KMS-11 (cell line): ENCODE results near the gene CFAP92.

Experiments
- H2AFZ ChIP-seq: fragments of 200-600 bp; sonication (generic); 2 replicates; pipeline ENCODE4 v1.6.1; 2016; ENCODE audit warnings: antibody characterized with exemption, mixed run types, low read depth
- H3K27ac ChIP-seq: fragments of 200-600 bp; sonication (generic); 2 replicates; pipeline ENCODE4 v1.6.1; 2016; ENCODE audit warnings: mild to moderate bottlenecking, mixed run types
- H3K27me3 ChIP-seq: fragments of 200-600 bp; sonication (generic); 2 replicates; pipeline ENCODE4 v1.6.1; 2017; ENCODE audit warnings: mild to moderate bottlenecking, low read depth, mixed run types, moderate library complexity; ENCODE audit not compliant: insufficient read depth
- H3K36me3 ChIP-seq: fragments of 200-600 bp; sonication (generic); 2 replicates; pipeline ENCODE4 v1.6.1; 2017; ENCODE audit warnings: mild to moderate bottlenecking, mixed run types; ENCODE audit not compliant: insufficient read depth
- H3K4me1 ChIP-seq: fragments of 200-600 bp; sonication (generic); 2 replicates; pipeline ENCODE4 v1.6.1; 2016; ENCODE audit warnings: mild to moderate bottlenecking, low read depth, mixed run types; ENCODE audit not compliant: poor library complexity, severe bottlenecking
- H3K4me2 ChIP-seq: fragments of 200-600 bp; sonication (generic); 2 replicates; pipeline ENCODE4 v1.7.0; 2016; ENCODE audit warnings: mild to moderate bottlenecking, mixed run types
- H3K4me3 ChIP-seq: fragments of 200-600 bp; sonication (generic); IDR thresholded peaks from 2 replicates; pipeline ENCODE4 v1.6.1; 2017; ENCODE audit warnings: low read depth, low read length, mixed read lengths; ENCODE audit not compliant: insufficient read depth
- H3K79me2 ChIP-seq: fragments of 200-600 bp; sonication (generic); 2 replicates; pipeline ENCODE4 v1.6.1; 2016; ENCODE audit warnings: low read depth, mixed run types; ENCODE audit not compliant: insufficient read depth
- H3K9ac ChIP-seq: fragments of 200-600 bp; sonication (generic); 2 replicates; pipeline ENCODE4 v1.6.1; 2016; ENCODE audit warnings: mild to moderate bottlenecking, mixed run types
- H4K20me1 ChIP-seq: fragments of 200-600 bp; sonication (generic); 2 replicates; pipeline ENCODE4 v1.6.1; 2016; ENCODE audit warnings: mild to moderate bottlenecking, mixed run types; ENCODE audit not compliant: insufficient read depth
- CTCF ChIP-seq: fragments of 200-600 bp; sonication (generic); conservative IDR thresholded peaks from 2 replicates; pipeline ENCODE4 v1.6.1; 2017; ENCODE audit warnings: low read depth, mild to moderate bottlenecking, antibody characterized with exemption, low read length, moderate library complexity, mixed read lengths

The CFAP92 gene

GRCh38 chr3:128945878-128946175 lies 48.0 kb downstream of the CFAP92 start:
- H2AFZ ChIP-seq, result no peak overlapping the region
- no peak for TF ChIP-seq CTCF

GRCh38 chr3:128945041-128945877 lies 48.6 kb downstream of the CFAP92 start:
- no peaks in the 10 kb centered on the region for H3K79me2 ChIP-seq
- no peak for TF ChIP-seq CTCF
- no peaks in the 10 kb centered on the region for H3K36me3 ChIP-seq
- H3K4me2 ChIP-seq, result no peak overlapping the region
- H2AFZ ChIP-seq, result no peak overlapping the region
- no peak overlapping the region for H3K4me3 ChIP-seq
- H3K27ac ChIP-seq, result no peak overlapping the region
- H3K4me1 ChIP-seq, result no peaks in the 10 kb centered on the region
- H3K9ac ChIP-seq, result no peak overlapping the region
- H3K27me3 ChIP-seq, result no peaks in the 10 kb centered on the region
- no peaks in the 10 kb centered on the region for H4K20me1 ChIP-seq

More at GRCh38 chr3:128945878-128946175, 48.0 kb downstream of the CFAP92 start:
- Histone ChIP-seq H3K36me3 (no peaks in the 10 kb centered on the region), H3K4me3 (no peak overlapping the region), H3K4me2 (no peak overlapping the region), H3K9ac (no peak overlapping the region), H3K79me2 (no peaks in the 10 kb centered on the region), H3K27me3 (no peaks in the 10 kb centered on the region), H4K20me1 (no peaks in the 10 kb centered on the region), H3K4me1 (no peaks in the 10 kb centered on the region), H3K27ac (no peak overlapping the region)

GRCh38 chr3:128942161-128942952 lies 51.5 kb downstream of the CFAP92 start:
- no peak overlapping the region for H3K4me2 ChIP-seq
- H3K9ac ChIP-seq, result no peak overlapping the region
- TF ChIP-seq CTCF, result no peak
- no peak overlapping the region for H3K27ac ChIP-seq
- no peaks in the 10 kb centered on the region for H3K4me1 ChIP-seq
- H3K79me2 ChIP-seq, result no peaks in the 10 kb centered on the region
- H4K20me1 ChIP-seq, result no peaks in the 10 kb centered on the region
- no peaks in the 10 kb centered on the region for H3K36me3 ChIP-seq
- no peaks in the 10 kb centered on the region for H3K27me3 ChIP-seq
- no peak overlapping the region for H3K4me3 ChIP-seq
- no peak overlapping the region for H2AFZ ChIP-seq

GRCh38 chr3:128940252-128940651 lies 53.6 kb downstream of the CFAP92 start:
- Histone ChIP-seq H3K4me2 (no peak overlapping the region), H3K36me3 (no peaks in the 10 kb centered on the region), H3K4me3 (no peak overlapping the region), H4K20me1 (no peaks in the 10 kb centered on the region), H3K4me1 (no peaks in the 10 kb centered on the region), H3K79me2 (no peaks in the 10 kb centered on the region), H3K9ac (no peak overlapping the region), H3K27ac (no peak overlapping the region), H2AFZ (no peak overlapping the region), H3K27me3 (no peaks in the 10 kb centered on the region)
- TF ChIP-seq CTCF, result no peak
